Measurements from ENCODE around the gene C8B. TPM values are rescaled to one million over a fixed set of nuclear protein-coding genes. Genes with fewer than 3 reads are reported as not detected.
A peak's percentile ranks its signal among the peaks of the same experiment; 100 is the strongest.

C8B gene
- total RNA-seq = not detected
- long read RNA-seq = 0 reads

DNA sequence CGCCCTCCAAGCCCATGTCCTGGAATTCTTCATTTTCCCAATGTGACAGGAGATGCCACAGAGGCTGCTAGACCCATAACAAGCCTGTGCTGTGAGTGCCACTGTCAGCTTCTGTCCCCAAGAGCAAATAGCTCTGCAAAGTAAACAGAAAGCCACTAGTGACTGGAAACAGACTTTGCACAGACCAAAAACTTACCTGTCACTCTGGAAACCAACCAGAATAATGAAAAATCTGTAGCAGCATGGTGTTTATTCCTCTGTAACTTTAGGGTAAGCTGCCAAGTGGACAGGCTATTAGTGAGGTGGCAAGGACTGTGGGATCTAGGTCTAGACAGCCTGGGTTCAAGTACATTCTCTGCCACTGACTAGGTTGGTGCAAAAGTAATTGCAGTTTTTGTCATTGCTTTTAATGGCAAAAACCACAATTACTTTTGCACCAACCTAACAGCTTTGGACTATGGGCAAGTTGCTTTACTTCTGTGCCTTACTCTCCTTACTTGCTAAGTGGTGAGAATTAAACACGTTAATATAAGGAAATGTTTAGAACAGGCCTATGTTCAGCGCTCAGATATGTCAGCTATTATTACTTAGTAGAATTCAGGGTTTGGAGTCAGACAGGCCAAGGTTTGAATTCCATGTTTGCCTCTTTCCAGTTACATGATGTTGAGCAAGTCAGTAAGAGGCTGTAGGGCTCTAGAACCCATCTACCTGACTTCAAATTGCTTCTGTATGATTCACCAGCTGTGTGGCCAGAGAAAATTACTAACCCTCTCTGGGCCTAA lies at the start of gene C8B:
Gene C8B (minus strand): TSS at position 100 of the 782 bp plus-strand sequence. CDS start 67 bp downstream, at position 33.
- no peak for DNase-seq
- no peak for ATAC-seq (ENCODE audit: poor library complexity)
- intact Hi-C loops (cut with DNase I) = no loop called here

DNA sequence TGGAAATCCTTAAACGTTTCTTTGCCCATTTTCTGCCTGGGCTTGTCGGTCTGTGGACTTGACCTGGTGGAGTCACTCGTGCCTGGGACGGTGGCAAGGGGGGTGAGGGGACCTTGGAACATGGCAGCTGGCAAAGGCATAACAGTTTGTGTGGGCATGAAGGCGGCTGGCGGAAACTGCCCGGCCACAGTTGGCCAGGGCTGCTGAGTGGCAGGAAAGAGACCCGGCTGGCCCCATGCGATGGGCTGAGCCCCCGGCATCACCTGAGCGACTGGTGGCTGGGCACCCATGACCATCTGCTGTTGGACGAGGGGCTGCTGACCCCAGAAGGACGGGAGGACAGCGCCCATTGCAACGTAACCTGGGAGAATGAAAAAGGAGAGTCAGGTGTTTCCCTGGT lies 49.3 kb upstream of the C8B start:
- intact Hi-C loops (cut with DNase I) = no loop called here
- DNase-seq (peak; percentile 31), ATAC-seq (ENCODE audit: poor library complexity) (no peak)

DNA sequence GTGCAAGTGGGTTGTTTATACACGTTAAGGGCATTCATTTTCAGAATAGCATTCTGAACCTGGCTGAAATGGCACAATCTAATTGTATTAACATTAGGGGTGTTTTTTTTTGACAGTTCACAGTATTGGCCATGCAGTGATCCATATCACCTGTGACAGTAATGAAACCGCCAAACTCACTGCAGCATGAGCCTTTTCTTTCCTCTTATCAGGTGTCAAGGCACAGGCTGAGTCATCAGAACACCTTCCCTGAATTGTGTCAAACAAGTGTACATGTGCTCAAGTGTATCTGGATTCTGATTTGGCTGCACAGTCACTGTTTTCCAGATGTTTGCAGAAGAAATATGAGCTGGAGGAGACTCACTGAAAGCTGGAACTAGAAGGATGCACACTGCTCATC lies 47.7 kb upstream of the C8B start:
- DNase-seq (no peak), ATAC-seq (ENCODE audit: poor library complexity) (peak; percentile 44)
- intact Hi-C loops (cut with DNase I) = no loop called here

DNA sequence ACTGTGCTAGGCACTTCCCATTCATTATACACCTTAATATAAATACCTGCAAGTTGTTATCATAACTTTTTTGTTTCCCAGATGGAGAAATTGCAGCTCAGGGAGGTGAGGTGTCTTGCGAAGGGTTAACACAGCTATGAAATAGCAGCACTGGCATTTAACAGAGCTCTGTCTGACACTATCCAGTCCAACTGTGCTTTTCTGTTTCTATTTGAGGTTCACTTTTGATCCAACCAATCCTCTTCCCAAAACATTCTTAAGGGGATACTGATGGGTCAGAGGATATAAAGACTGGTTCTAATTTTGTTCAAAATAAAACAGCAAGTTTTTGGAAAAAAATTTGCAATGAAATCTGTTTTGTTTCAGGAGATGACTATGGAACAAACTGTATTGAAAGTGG lies 46.5 kb upstream of the C8B start:
- DNase-seq (no peak), ATAC-seq (ENCODE audit: poor library complexity) (peak; percentile 65)
- intact Hi-C loops (cut with DNase I) = no loop called here

DNA sequence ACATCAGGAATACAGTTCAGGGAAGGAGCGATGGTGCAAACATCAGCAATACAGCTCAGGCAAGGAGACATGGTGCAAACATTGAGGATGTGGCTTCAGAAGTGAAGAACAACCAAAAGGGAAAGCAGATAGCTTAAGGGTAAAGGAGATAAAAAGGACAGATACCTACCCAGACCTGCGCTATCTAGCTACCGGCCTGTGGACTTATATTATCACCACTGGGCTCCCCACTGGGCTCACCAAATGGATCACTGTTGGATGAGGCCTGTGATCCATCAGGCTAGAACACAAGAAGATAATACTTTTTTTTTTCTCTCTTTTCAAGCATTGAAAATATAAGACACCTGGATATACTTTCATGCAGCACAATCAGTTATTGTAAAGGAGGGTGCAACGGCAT lies 44.7 kb upstream of the C8B start:
- intact Hi-C loops (cut with DNase I) = no loop called here
- ATAC-seq (ENCODE audit: poor library complexity) = no peak
- DNase-seq = no peak

DNA sequence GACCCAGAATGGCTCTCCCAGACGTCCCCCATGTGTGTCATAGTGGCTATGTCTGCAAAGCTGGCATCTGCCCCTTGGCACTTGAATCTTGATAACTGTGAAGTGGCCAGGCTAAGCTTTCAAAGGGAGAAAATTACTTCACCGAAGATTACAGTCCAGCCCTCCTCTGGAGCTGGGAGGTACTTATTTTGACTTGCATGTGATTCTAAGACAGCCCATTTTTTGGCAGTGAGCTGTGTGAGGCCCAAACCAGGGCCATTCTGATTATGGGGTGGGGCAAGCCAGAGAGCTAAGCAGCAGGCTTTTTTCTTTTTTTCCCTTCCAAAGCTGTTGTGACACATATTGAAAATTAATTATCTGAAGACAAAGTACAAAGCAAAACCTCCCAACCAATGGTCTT lies 42.1 kb upstream of the C8B start:
- ATAC-seq (ENCODE audit: poor library complexity) = no peak
- no peak for DNase-seq
- intact Hi-C loops (cut with DNase I) = no loop called here

DNA sequence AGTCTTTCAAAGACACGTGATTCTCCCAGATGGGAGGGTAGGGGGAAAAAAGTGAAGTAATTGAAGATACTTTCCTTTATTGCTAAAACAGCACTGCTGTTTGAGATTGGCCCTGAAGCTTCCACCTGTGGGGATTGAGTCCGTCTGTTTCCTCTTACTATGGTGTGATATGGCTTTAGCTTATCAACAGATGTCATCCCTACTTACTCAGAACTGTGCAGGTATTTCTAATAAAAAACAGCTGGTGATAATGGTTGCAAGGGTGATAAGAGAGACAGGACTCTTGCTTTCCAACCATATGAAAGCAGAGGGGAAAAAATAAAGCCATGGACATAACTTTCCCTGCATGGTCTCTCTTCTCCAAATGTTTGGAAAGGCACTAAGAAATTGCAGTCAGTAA lies 41.7 kb upstream of the C8B start:
- ATAC-seq (ENCODE audit: poor library complexity) (no peak), DNase-seq (no peak)
- intact Hi-C loops (cut with DNase I) = no loop called here

DNA sequence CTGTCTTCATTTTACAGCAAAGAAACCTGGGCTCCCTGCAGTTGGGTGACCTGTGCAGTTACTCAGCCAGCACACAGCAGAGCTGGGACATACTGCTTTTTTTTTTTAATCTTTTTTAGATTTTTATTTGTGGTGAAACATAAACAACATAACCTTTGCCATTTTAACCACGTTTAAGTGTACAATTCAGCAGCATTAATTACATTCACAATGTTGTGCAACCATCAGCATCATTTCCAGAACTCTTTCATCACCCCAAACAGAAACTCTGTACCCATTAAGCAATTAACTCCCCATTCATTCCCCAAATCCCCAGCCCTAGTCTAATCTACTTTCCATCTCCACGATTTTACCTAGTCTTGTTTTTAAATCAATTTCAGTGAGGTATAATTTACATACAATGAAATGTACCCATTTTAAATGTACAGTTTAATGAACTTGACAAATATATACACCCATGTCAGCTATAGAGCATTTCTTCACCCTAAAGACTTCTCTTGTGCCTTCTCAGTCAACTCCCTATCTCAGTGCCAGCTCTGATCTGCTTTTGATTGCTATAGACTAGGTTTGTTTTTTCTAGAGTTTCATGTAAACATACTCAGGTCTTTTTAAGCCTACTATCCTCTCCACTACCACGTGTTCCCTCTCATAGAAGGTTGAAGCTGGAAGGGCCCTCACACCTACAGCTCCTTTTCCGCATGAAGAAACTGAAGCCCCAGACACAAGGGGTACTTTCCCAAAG lies 37.8 kb upstream of the C8B start:
- ATAC-seq (ENCODE audit: poor library complexity) (no peak), DNase-seq (no peak)
- intact Hi-C loops (cut with DNase I) = no loop called here

DNA sequence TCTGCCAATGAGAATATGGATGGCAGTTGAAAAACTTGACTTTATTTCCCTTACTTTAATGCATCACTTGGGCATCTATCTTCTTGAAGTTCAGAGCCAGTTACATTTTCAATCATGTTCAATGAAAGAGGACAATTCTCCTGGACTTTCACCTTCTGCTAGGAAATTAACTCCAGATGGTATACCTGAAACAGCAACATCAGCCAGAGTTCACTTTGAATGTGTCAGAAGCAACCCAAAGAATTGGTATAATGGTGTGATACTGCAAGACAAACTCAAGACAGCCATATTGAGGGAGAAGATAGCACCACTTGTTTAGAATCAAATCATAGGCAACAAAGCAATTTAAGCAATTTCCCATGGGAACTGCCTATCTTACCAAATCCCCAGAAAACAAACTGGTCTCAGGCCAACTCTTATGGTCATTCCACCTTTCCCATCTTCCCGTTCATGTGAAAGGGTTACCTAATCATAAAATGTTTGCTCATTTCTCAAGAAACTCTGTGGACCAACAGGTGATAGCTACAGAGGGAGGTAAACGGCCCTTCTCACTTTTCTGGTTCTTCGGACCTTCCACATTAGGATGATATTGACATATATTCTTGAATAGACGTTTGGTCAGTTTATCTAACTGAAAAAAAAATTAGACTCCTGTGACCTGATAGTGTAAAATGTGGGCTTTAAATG lies 29.7 kb upstream of the C8B start:
- ATAC-seq (ENCODE audit: poor library complexity) = no peak
- intact Hi-C loops (cut with DNase I) = no loop called here

DNA sequence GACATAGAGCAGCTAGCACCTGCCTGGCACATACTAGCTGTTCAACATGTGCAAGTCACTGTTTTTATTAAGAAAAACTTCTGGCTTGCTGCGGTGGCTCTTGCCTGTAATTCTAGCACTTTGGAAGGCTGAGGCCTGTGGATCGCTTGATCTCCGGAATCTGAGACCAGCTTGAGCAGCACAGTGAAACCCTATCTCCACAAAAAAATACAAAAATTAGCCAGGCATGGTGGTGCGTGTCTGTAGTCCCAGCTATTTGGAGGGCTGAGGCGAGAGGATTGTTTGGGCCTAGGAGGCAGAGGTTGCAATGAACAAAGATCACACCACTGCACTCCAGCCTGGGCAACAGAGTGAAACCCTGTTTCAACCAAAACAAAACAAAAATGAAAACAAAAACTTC lies 27.7 kb upstream of the C8B start:
- ATAC-seq (ENCODE audit: poor library complexity) (no peak), DNase-seq (no peak)
- intact Hi-C loops (cut with DNase I) = no loop called here

More for the DNA sequence above, 29.7 kb upstream of the C8B start:
- no peak for DNase-seq

DNA sequence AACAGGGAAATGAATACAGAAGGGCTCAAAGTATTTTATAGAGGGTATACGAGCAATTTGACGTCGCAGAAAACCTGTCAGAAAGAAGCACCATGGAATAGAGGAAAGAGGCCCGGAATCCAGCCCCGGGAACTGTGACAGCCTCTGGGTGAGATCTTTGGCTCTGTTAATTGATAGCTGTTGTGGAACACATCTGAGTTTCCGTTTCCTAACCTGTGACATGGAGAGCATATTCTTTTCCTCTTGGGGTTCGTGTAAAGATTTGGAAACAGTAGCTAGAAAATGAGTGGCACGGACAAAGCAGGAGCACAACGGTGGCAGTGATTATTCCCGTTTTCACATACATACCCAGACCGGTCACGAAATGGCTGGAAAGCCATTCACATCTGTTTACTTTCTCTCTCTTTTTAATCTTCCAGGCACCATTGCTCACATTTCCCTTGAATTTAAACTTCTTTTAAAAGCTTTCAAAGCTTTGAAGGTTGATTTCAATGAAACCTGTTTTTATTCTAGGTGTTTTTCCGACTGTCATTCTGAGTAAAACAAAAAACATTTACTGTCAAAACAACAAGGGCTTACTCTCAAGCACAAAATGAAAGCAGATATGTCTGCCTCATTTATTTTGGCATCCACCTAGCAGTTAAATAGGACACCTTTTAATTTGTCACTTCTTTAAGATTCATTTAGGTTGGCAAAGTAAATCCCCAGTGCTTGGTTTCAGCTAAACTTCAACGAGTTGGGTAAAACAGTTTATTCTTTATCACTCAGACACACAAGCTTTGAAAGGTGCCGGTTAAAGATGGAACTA lies 26.7 kb upstream of the C8B start:
- no peak for DNase-seq
- intact Hi-C loops (cut with DNase I) = no loop called here
- ATAC-seq (ENCODE audit: poor library complexity) = no peak

DNA sequence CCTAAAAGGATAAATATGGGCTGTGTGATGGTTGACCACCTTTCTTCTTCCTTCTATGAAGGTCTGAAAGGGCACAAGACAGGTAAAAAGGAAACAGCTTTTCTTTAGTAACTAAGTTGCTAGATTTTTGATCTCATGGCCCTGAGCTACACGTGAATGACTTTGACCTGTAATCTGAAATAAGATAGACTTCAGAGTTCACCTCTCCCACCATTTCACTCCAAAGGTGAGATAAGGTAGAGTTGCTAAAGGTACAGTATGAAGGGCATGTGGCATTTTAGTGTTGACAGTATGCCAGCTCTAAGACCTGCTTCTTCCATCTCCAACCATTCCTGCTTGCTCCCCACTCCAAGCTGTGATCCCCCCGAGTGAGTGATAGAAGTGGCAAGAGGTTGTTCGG lies 25.8 kb upstream of the C8B start:
- DNase-seq = no peak
- no peak for ATAC-seq (ENCODE audit: poor library complexity)
- intact Hi-C loops (cut with DNase I) = no loop called here

DNA sequence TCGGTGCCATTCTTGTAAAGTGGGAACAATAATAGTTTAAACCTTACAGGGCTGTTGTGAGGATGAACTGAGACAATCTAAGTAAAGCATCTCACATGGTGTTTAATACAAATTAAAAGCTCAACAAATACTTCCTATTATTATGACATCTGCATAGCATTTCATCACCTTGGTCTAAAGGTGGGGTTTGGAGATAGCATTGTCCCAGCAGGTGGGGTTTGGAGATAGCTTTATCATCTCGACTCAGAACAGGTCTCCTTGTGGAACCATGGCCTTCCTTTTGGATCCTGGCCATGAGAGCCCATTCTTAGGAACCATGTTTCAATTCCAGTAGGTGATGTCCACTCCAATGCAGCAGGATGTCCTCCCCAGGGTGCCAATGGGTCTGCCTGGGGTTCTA lies 20.6 kb upstream of the C8B start:
- ATAC-seq (ENCODE audit: poor library complexity) = no peak
- intact Hi-C loops (cut with DNase I) = no loop called here
- no peak for DNase-seq

DNA sequence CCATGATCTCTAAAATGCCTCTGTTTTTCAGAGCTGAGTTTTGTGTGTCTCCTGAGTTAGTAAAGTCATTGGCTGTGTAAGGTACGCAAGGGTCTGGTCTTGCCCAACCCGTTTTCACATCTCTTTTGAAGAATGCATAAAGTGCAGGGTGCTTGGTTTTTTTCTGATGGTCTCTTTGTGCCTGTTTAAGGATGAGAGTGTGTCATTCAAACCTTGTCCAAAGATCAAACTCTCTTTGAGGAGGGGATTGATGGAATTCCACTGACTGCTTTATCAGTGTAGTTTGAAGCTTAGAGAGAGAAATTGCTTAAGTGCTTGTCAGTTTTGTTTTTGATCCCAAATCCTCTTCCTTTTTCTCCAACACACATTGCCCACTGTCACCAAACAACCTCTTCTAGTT lies 20.0 kb upstream of the C8B start:
- ATAC-seq (ENCODE audit: poor library complexity) = no peak
- no peak for DNase-seq
- intact Hi-C loops (cut with DNase I) = no loop called here

DNA sequence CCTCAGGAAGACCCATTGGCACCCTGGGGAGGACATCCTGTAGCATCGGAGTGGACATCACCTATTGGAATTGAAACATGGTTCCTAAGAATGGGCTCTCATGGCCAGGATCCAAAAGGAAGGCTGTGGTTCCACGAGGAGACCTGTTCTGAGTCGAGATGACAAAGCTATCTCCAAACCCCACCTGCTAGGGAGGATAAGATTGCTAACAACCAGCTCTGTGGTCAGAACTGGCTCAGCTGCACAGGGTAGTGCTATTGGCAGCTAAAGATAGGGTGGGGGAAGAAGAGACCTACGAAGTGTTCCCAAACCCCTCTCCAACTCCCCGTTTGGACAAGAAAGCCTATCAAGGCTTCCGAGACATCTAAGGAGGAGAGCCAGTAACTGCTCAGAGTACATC lies 17.7 kb upstream of the C8B start:
- intact Hi-C loops (cut with DNase I) = no loop called here
- no peak for ATAC-seq (ENCODE audit: poor library complexity)
- DNase-seq = no peak

DNA sequence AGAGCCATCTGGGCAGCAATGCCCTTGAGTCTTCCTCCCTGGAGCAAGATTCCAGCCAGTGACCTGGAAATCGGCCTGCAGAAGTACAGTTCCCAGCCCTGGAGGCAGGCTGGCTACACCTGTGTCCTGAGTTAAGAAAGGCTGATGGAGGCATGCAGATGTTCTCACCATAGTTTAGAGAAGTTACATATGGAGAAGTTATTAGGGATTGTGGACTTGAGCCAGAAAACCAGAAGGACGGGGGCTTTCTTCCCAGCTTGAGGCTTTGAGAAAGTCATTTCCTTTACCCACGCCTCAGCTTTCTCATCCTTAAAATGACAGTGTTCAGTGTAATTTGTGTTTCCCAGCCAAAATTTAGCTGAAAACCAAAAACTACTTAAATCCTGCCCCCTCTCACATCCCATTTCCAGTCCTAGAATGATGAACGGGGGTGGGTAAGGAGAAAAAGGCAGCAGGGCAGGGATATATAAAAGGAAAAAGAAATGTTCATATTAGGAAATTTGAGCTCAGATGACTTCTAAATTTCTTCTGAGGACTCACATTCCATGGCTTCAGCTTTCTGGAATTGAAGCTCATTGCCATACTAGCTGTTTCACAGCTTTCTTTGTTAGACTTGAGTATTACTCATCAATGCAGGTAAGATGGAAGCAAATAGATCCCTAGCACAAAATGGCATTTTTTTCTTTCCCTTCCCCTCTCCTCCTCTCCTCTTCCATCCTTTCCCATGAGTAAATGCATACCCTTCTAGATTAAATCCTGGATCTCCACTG lies 14.4 kb upstream of the C8B start:
- intact Hi-C loops (cut with DNase I) = no loop called here
- DNase-seq (no peak), ATAC-seq (ENCODE audit: poor library complexity) (no peak)

DNA sequence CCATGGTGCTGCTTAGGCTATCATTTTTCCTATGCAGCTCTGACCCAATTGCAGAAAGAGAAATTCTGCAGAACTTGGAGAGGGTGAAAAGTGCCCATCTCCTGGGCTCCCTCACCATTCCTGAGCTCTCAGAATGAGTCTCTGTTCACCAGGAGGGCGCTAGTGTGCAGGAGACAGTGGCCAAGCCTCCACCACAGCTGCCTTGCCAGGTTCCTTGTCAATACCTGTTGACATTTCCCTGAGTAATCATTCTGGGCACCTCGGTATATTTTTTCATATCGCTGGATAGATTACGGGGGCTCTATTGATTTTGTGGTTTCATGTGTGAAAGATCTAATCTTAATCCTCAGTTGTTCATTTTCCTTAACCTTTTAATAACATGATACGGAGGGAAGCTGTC lies 13.0 kb upstream of the C8B start:
- intact Hi-C loops (cut with DNase I) = no loop called here
- DNase-seq (no peak), ATAC-seq (ENCODE audit: poor library complexity) (no peak)

DNA sequence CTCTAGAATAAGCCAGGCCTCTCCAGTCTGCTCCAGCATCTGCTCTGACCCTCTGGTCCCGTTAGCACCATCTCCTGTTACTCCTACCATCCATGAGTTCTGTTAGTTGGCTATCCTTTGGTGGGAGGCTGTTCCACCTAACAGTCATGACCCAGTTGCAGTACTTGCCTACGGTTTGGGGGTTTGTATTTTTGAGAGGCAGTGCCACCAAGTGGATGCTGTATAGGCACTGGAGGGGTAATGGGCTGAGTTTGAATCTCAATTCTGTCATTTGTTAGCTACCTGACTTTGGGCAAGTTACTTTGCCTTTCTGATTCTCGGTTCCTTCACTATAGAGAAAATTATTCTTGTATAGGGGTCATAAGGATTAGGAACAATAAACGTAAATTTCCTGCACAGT lies 12.1 kb upstream of the C8B start:
- DNase-seq (no peak), ATAC-seq (ENCODE audit: poor library complexity) (no peak)
- intact Hi-C loops (cut with DNase I) = no loop called here

Data from Right ventricle myocardium superior (tissue), 1 donor.